ENCODE results near the gene OSBPL10.

Gene OSBPL10

DNA sequence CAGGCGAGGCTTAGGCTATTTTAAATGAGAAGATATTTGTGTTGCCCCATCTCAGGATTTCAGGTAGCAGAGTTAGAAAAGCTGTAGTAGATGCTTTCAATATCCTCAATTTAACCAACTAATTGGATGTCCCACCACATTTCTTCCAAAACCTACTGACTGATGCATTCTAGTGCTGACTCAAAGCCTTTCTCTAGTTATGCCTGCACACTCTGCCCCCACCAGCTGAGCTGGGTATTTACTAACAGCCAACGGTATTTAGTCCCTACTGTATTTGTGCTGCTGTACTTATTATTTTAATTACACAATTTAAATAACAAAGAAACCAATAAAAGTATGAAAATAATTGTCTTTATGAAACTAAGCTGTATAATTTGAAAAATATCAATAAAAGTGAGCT is 139.5 kb downstream of the OSBPL10 start:
- no peak for DNase-seq

- no peak for DNase-seq
These were observed 140.8 kb downstream of the OSBPL10 start for GRCh38 chr3:31840252-31840651.

DNA sequence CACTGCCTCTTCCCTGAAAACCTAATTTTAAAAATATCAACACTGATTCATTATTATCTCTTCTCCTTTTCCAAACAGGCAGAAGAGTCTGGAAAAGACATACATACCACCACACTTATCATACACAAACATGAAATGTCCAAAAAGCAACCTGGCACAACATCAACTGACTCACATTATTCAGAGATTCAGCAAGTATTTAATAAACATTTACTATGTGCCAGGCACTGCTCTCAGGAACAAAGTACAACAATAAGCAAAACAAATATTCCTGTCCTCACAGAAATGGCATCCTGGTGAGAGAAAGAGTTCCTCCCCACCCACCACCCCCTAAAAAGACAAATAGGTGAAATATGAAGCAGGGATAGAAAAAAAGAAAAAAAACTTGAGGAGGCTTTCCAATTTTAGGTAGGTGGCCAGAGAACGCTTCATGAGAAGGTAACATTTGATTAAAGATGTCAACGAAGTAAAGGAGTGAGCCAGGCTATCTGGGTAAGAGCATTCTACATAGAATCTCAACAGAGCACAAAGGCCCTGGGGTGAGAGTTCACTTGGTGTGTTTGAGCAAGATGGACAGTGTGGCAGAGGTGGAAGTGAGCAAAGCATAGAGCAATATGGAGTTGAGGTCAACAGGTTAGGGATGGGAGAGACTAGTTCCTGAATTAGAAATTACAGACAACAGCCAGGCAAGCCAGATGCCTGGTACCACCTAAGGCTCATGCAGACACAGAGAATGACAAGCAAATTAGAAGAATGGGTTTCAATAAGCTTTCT is 141.7 kb downstream of the OSBPL10 start:
- DNase-seq, result no peak

DNA sequence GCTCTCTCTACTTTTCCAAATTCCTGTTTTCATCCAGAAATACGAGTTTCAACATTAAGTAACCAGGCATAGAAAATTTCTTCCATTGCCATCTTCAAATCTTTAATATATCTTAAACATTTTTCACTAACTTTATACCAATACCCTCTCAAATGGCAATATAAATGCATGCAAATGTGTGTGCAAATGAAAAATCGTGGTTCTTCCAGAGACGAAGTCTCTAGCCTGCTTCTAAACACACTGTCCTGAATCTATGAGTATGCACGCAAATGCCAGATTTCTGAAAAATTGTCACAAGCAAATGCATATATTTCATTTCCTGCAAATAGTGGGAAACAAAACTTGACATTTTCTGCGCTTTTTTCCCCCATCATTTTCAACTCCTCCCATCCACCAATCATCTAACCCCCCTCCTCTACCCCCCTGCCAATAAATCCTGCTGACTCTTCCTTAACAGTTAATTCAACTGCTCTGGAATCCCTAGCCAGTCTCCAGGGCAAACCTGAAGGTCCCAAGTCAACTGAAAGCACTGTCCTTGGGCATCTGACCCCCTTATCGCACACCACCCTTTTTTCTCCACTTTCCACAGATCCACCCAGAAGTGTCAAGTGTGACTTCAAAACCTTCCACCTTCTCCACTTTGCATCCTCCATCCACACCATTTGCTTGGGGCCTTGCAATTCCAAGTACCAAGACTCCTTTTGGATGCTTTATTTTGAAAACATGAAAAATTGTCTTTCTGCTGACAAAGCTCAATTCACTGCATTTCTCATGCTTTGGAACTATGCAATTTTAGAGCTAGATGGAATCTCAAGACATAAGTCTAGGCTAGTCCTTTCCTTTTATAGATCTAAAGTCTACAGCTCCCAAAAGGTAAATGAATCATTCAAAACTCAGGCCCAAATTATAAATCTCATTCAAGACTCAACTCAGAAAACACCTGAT is 144.7 kb downstream of the OSBPL10 start:
- no peak for DNase-seq

DNA sequence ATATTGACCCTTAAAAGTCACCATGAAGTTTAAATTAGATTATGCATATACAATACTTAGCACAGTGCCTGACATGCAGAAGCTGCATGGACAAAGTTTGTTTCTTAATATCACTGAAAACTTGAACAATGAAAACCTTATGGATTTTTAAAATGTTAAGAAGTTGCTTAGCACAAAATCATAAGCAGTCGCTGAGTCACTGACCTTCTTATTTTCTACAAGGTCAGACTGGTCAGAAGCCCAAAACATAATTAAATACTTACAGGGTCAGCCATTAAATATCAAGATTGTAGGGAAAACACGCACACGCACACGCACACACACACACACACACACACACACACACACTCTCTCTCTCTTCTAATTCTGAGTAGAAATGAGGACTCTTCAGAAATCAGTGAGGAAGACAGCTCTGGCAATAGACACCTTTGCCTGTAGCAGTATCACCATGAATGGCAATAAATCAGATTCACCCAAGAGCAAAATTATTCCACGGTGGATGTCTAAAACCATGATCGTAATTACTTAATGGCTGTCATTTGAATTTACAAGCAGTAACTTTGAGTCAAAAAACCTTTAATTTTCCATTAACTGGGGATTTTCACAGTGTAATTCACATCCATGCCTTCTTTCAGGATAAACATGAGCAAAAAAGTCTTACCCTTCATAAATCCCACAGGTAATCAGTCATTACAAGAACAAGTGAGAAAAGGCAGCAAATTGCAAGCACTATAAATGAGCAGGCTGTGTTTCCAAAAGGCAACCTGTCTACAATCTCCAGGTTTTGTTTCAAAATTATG is 147.5 kb downstream of the OSBPL10 start:
- DNase-seq, result no peak

GRCh38 chr3:31832551-31832950 is 148.5 kb downstream of the OSBPL10 start:
- no peak for DNase-seq

GRCh38 chr3:31831591-31831990 is 149.5 kb downstream of the OSBPL10 start:
- DNase-seq, result no peak

DNA sequence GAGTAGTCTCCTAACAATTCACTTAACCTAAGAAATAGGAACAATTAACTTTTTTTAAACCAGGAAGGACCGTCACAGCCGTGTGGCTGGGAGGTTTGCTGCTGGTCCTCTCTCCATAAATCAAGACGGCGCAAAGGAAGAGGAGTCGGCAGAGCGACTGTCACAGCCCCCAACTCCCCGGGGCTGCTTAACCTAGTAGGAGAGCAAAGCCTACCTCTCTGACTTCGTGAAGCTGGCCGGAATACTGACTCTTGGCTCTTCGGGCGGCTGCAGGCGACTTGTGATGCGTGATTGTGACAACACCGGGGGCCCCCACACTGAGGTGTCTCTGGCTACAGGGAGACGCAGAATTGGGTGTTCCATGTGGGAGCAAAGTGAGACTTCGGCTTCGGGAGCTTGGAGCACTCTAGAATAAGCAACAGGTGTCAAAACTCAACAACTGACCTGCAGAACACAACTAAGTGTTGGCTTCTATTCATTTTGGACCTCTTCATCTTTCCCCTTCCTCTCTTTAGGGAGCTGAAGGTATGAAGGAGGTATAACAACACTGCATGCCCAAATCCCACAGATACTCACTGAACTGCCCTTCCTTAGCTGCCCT is 151.1 kb downstream of the OSBPL10 start:
- no peak for DNase-seq

GRCh38 chr3:31829010-31829409 is 152.1 kb downstream of the OSBPL10 start:
- no peak for DNase-seq

- DNase-seq, result no peak
These were observed 153.1 kb downstream of the OSBPL10 start for GRCh38 chr3:31828007-31828406.

DNA sequence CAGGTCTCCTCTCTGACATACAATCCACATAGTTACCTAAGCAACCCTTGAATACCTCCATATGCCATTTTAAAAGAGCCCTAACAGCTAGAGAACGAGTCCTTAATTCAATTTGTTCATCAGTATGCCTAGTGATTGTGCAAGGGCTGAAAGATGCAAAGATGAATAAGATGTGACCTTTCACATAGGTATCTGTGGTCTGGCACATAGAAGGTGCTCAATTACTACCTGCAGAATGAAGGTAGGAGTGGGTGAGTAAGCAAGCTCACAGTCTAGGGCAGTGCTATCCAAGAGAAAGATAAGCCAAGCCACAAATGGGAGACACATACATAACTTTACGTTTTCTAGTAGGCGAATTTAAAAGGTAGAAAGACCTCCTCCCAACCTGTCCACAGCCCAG is 157.9 kb downstream of the OSBPL10 start:
- no peak for DNase-seq

GRCh38 chr3:31821118-31821517 is 159.9 kb downstream of the OSBPL10 start:
- DNase-seq, result no peak

DNA sequence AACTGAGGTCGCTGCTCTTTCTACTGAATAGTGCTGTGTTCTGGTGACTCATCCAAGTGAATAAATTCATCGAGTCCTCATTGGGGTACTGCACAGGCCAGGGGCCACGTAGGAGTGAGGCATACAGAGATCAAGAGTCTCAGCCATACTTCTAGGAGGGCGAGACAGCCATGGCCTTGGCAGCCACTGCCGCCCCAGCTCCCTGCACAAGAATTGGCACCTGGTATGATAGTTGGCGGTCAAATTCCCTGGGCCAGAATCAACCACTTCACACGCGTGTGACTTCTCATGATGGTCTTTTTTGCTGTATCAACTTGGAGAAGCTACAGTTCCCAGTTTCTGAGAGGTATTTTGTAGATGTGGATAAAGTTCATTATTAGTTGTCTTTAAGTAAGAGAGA is 161.6 kb downstream of the OSBPL10 start:
- DNase-seq, result no peak

DNA sequence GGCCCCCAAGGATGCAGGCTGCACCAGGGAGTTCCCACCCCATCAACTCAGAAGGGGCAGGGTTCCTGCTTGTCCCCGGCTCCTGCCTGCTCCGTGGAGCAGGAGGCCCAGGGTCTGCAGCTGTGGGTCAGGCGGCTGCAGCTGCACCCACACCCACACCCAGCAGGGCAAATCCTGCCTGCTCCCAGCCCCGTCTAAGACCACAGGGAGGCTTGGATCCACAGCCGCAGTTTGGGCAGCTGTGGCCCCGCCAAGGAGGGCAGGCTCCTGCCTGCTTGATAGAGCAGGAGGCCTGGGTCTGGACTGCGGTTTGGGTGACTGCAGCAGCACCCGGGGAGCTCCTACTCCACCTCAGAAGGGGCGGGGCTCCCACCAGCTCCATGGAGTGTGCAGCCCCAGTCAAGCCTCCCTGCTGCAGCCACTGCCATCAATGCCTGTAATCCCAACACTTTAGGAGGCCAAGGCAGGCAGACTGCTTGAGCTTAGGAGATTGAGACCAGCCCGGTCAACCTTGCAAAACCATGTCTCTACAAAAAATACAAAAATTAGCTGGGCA is 163.6 kb downstream of the OSBPL10 start:
- DNase-seq, result no peak

- no peak for DNase-seq
These were observed 165.2 kb downstream of the OSBPL10 start for GRCh38 chr3:31815631-31816440.

DNA sequence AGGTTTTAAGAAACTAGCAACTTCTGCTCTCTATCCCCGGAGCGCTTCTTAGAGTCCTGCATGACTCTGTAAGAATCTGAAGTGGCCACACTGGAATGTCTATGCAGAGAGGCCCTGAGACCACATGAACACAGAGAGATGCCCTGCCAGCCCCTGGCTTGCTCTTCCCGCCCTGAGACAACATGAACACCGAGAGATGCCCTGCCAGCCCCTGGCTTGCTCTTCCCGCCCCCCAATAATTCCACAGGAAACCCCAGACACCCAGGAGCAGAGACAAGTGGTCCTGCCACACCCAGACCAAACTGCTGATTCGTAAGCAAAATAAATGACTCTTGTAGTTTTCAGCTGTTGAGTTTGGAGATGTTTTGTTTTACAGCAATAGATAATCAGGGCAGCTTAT is 166.1 kb downstream of the OSBPL10 start:
- DNase-seq, result no peak

DNA sequence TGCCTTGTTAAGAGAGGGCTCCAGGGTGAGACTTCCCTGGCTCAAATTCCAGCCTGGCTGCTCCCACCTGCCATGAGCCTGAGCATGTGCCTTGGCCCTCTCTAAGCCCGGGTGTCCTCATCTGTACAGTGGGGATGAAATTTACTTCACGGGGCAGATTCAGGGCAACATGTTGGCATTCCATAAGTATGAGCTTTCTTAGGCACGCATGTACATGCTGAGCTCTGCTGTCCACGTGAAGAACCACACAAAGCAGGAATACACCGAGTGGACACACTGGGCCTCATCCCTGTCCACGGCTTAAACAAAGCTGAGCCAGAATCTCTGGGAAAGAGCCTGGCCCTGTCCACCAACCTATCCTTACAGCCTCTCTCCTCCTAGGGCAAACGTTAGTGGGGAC is 167.4 kb downstream of the OSBPL10 start:
- DNase-seq, result no peak

GRCh38 chr3:31813197-31813596 is 167.9 kb downstream of the OSBPL10 start:
- DNase-seq, result no peak

GRCh38 chr3:31810991-31811433 is 170.1 kb downstream of the OSBPL10 start:
- no peak for DNase-seq

DNA sequence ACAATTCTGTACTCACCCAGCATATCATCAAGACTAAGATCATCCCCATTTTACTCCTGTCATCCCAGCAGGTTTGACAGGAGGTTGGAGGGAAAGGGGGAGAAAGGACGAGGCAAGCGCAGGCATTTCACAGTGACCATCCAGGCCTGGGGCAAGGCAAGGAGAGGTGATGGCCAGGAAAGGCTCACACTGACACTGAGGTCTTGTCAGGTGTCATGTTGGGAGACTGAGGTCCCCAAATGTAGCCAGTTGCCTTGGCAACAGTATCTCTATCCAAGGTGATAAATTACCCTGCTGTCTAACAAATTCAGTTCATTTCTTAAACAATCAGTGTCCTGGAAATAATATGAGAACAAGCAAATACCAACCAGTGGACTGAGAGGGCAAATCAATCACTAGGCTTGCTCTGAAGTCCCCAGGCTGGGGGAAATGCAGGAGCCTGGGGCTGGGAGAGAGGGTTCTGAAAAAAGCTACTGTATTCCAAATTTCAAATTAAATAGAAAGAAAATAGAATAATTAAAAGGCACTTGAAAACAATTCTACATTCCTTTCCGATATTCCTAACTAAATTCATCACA is 172.8 kb downstream of the OSBPL10 start:
- no peak for DNase-seq
